Psoas muscle (tissue), 8 donors: ENCODE data around the gene GMNN. TPM values are rescaled to one million over a fixed set of nuclear protein-coding genes. Genes with fewer than 3 reads are reported as not detected.

ENCODE experiments used
- ATAC-seq, 4 donors: fragments of 200-7000 bp; cut with Tn5 transposase; one replicate each; pipeline ENCODE4 v1.9.1; 2020; ENCODE audit warnings: moderate library complexity in 3 of 4, mild to moderate bottlenecking in 2 of 4
- DNase-seq, 2 donors: peaks; one replicate each; pipeline ENCODE4 v3.0.0-alpha.2; 2020
- H3K27ac ChIP-seq: fragments of 200-600 bp; one replicate; pipeline ENCODE4 v1.8.0; 2022
- H3K27me3 ChIP-seq, 3 donors: fragments of 200-600 bp in 1 of 3; one replicate each; pipeline versions ENCODE4 v1.6.1 to v1.8.0; 2013 to 2022; ENCODE audit warnings: low read length in 2 of 3, mild to moderate bottlenecking in 2 of 3, moderate library complexity in 1 of 3; ENCODE audit not compliant: insufficient read depth in 3 of 3
- H3K36me3 ChIP-seq, 2 donors: fragments of 200-600 bp in 1 of 2; one replicate each; pipeline versions ENCODE4 v1.6.1 to v1.8.0; 2013 to 2022; ENCODE audit warnings: low read depth in 1 of 2, mild to moderate bottlenecking in 1 of 2, moderate library complexity in 1 of 2; ENCODE audit not compliant: insufficient read depth in 1 of 2
- H3K4me1 ChIP-seq: fragments of 200-600 bp; one replicate; pipeline ENCODE4 v1.8.0; 2022
- H3K4me3 ChIP-seq: fragments of 200-600 bp; one replicate; pipeline ENCODE4 v1.8.0; 2022; ENCODE audit warnings: mild to moderate bottlenecking
- H3K9me3 ChIP-seq: fragments of 200-600 bp; one replicate; pipeline ENCODE4 v1.8.0; 2022
- WGBS, 3 donors: extraction: QIAGEN DNeasy Blood & Tissue Kit; methylation state at CpG; one replicate each; pipeline versions ENCODE4 v1.1.6 to v1.1.7; 2013; 5-methylcytosine and 5-hydroxymethylcytosine counted together
- intact Hi-C, 2 donors: fragments of 100-400 bp; cut with DNase I; formaldehyde crosslinking; loops; one replicate each; pipeline versions ENCODE4 v1.11.0 to v1.14.2; 2022
- polyA plus RNA-seq, 3 donors: library from polyadenylated mRNA; stranded (reverse); fragments of 200-250 nt; gene quantifications; one replicate each; pipeline ENCODE4 v1.2.3, GENCODE V29; 2013
- total RNA-seq, 4 donors: library from RNA; stranded (reverse); fragmentation: NEBNext Ultra II Directional in 2 of 4; extraction: Animal tissue kit (Norgen Biotek cat#: 25700) in 2 of 4; gene quantifications; one replicate each; pipeline versions ENCODE4 v1.2.1 to v1.2.4, GENCODE V29; 2021 to 2023
- TF ChIP-seq, protein P1 (sequence below): fragments of 200-600 bp; IDR thresholded peaks from one replicate; pipeline ENCODE4 v1.8.0; 2022; ENCODE audit warnings: antibody characterized with exemption
- donor health status: healthy with polysubstance abuse.
- donor health status: DM: no; HTN: no; CAD: no; lungs with moderate emphysema.
- donor health status: Bipolar disorder and iron deficiency.
- donor health status: healthy.
- donor health status: DM: yes; HTN: yes; CAD: no.
- donor health status: DM: no; HTN: no; CAD: no.
- donor health status: DM: no; HTN: no; CAD: no.
- donor health status: DM: yes; HTN: yes; CAD: no.

The GMNN gene
- total and polyA plus RNA-seq, 7 donors = 3.5 to 12.2 (median 4.2) TPM

DNA sequence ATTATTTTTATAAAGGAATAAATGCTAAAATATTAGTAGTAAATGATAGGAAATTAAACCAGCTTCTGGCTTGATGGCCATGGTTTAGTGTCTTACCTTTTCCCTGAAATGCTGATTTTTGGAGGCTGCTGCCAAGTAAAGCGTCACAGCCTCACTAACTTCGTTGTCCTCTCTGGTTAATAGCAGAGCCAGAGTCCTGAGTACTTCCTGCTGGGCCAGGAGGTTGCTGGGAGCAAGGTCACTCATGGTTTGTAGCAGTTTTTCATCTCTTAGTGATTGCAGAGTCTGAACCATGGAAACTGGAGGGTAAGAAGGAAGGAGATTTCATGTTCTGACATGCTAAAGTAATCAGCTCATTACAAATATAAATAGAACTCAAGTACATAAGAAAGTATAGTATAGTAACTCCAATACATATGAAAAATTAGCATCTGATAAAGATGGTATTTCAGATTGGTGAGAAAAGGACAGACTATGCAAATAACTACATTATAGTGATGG lies 50.4 kb downstream of the GMNN start:
- H3K4me3 ChIP-seq = no peak overlapping the region
- peaks cover 0 to 59% of the 10 kb centered on the region in 2 donors for H3K36me3 ChIP-seq
- DNase-seq = no peak
- no peak overlapping the region for H3K27ac ChIP-seq
- H3K27me3 ChIP-seq = no peaks in the 10 kb centered on the region
- no peaks in the 10 kb centered on the region for H3K4me1 ChIP-seq
- intact Hi-C loops = no loop called here
- no peak for ATAC-seq
- H3K9me3 ChIP-seq = no peaks in the 10 kb centered on the region
- TF ChIP-seq, protein P1, sequence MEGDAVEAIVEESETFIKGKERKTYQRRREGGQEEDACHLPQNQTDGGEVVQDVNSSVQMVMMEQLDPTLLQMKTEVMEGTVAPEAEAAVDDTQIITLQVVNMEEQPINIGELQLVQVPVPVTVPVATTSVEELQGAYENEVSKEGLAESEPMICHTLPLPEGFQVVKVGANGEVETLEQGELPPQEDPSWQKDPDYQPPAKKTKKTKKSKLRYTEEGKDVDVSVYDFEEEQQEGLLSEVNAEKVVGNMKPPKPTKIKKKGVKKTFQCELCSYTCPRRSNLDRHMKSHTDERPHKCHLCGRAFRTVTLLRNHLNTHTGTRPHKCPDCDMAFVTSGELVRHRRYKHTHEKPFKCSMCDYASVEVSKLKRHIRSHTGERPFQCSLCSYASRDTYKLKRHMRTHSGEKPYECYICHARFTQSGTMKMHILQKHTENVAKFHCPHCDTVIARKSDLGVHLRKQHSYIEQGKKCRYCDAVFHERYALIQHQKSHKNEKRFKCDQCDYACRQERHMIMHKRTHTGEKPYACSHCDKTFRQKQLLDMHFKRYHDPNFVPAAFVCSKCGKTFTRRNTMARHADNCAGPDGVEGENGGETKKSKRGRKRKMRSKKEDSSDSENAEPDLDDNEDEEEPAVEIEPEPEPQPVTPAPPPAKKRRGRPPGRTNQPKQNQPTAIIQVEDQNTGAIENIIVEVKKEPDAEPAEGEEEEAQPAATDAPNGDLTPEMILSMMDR = no peak
- 53 to 66% (median 59%) methylated on average over 2 of the region's 2 CpGs for WGBS, 3 donors

DNA sequence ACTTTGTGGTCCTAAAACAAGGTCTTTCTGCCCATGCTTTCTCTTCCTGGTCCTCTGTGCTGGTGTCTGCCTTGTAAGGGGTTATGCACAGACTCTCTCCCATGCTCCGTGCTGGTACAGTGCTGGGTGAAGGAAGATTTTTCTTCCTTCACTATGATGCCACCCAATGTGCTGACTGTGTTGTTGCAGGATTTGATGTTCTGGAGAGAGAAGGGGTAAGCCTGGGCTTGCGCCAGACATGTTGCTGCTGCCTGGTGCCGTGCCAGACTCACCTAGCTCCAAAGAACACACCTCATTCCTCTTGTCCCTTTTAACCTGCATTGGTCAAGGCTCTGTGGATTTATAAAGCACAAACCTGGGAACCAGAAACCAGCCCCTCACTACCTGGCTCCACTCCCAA lies 52.4 kb downstream of the GMNN start:
- DNase-seq (no peak), ATAC-seq (no peak)
- H3K36me3 ChIP-seq = peaks cover 0 to 79% of the 10 kb centered on the region in 2 donors
- intact Hi-C loops = no loop called here
- no peak overlapping the region for H3K4me3 ChIP-seq
- TF ChIP-seq, protein P1 = no peak
- no peak overlapping the region for H3K27ac ChIP-seq
- no peaks in the 10 kb centered on the region for H3K9me3 ChIP-seq
- no peaks in the 10 kb centered on the region for H3K27me3 ChIP-seq
- 75 to 83% (median 77%) methylated on average over 3 of the region's 3 CpGs for WGBS, 3 donors
- H3K4me1 ChIP-seq = no peaks in the 10 kb centered on the region

DNA sequence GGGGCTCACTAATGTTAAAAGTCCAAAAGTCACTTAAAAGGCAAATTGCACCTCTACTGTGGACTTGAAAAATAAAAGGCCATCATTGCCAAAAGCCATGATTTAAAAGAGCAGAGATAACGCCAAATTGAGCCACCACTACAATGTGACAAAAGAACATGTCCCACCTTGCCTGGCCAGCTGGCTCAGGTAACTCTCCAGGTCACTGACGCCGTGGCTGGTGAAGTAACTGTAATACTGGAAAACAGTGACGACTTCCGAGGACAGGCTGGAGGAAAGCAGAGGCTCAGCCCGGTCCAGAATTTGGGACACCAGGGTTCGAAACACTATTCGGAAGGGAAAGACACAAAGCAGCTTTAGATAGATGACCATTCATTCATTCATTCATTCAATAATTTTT lies 53.2 kb downstream of the GMNN start:
- TF ChIP-seq, protein P1 = no peak
- Histone ChIP-seq H3K27me3 (no peaks in the 10 kb centered on the region), H3K4me3 (no peak overlapping the region), H3K36me3 (peaks cover 0 to 87% of the 10 kb centered on the region in 2 donors), H3K4me1 (no peaks in the 10 kb centered on the region), H3K27ac (no peak overlapping the region), H3K9me3 (no peaks in the 10 kb centered on the region)
- DNase-seq (no peak), ATAC-seq (no peak)
- intact Hi-C loops = no loop called here
- WGBS, 3 donors = 80 to 87% (median 84%) methylated on average over 8 of the region's 8 CpGs

DNA sequence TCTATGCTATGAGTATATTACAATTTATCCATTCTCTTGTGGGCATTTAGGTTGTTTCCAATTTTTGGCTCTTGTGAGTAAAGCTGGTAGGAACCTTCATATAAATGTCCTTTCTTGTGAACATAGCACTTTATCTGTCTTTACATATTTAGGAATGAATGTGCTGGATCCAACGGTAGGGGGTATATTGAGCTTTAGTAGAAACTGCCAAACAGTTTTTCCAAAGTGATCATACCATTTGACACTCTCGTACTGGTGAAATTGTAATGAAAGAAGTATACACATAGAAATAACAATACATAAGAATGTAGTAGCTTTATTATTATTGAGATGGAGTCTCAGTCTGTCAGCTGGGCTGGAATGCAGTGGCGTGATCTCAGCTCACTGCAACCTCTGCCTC lies 54.9 kb downstream of the GMNN start:
- peaks cover 0 to 87% of the 10 kb centered on the region in 2 donors for H3K36me3 ChIP-seq
- ATAC-seq (no peak), DNase-seq (no peak)
- TF ChIP-seq, protein P1 = no peak
- no peak overlapping the region for H3K4me3 ChIP-seq
- H3K4me1 ChIP-seq = no peaks in the 10 kb centered on the region
- no peaks in the 10 kb centered on the region for H3K27me3 ChIP-seq
- H3K9me3 ChIP-seq = no peaks in the 10 kb centered on the region
- intact Hi-C loops = no loop called here
- WGBS, 3 donors = 92 to 97% (median 94%) methylated on average over 3 of the region's 3 CpGs
- H3K27ac ChIP-seq = no peak overlapping the region
